Measurements from ENCODE around the gene CYB5R4.
A peak's percentile ranks its signal among the peaks of the same experiment; 100 is the strongest.

The CYB5R4 gene

DNA sequence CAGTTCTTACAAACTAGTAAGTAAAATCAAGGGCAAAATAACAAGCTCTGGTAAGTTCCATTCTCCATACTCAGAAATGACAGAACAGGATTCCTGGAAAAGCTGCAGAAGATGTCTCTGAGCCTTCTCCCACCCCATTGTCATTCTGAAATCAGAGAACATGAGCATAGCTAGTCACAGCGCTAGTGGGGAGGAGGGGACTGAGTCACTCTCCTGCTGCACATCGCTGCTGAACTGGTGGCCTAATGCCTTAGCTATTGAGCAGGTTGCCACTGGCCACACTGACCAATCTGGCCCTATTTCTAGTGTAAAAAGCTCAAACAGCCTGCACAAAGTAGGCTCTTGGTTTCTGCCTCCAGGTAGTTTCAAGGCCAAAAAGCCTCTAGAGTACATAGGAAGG is 32.4 kb upstream of the CYB5R4 start:
- TF ChIP-seq CTCF (IDR thresholded peaks at IDR 0.05; ENCODE audit: insufficient read depth, low read depth, low read length, missing control alignments), result no peak
- no peak overlapping the region for H3K4me3 ChIP-seq (ENCODE audit: low read length)
- peak; percentile 70 for DNase-seq (ENCODE audit: low read depth)

- DNase-seq (ENCODE audit: low read depth), result peak; percentile 88
- TF ChIP-seq CTCF (IDR thresholded peaks at IDR 0.05; ENCODE audit: insufficient read depth, low read depth, low read length, missing control alignments), result no peak
- H3K4me3 ChIP-seq (ENCODE audit: low read length), result no peak overlapping the region
Observed at GRCh38 chr6:83838727-83839126, 20.8 kb upstream of the CYB5R4 start.

DNA sequence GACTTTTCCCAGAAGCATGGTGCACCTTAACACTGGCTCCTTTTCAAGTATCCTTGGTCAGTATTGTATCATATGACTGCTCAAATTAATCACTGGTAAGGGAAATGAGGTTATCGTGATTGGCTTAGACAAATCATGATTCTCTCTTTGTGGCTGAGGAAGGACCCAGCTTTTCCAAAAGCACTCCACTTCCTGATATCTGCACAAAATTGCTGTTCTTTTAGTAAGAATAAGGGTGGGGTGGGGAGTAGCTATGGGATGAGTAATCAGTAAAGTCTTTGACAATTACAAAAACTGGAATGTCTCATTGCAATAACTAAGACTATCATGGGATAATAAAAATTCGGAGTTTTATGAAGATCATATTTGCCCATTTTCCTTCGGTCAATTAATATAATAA is 15.3 kb upstream of the CYB5R4 start:
- no peak overlapping the region for H3K4me3 ChIP-seq (ENCODE audit: low read length)
- peak; percentile 50 for DNase-seq (ENCODE audit: low read depth)
- no peak for TF ChIP-seq CTCF (IDR thresholded peaks at IDR 0.05; ENCODE audit: insufficient read depth, low read depth, low read length, missing control alignments)

GRCh38 chr6:83846291-83846690 is 13.2 kb upstream of the CYB5R4 start:
- H3K4me3 ChIP-seq (ENCODE audit: low read length), result no peak overlapping the region
- DNase-seq (ENCODE audit: low read depth), result no peak
- TF ChIP-seq CTCF (IDR thresholded peaks at IDR 0.05; ENCODE audit: insufficient read depth, low read depth, low read length, missing control alignments), result no peak

DNA sequence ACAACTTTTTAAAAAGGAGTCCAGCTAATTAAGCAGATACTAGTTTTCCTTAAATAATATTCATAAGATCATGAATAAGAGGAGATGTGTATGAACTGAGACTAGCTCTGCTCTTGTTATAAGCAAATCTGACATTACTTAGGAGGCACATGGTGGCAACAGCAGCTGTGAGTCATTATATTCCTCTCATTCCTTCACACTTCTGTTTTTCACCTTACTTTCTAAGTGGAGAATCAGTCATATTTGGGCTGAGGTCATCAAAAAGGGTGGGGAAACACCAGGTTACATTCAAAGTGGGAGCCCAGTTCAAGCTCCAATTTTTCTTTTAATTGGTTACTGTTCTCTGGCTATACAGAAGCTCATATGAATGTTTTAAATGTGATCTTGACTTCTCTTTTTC is 12.3 kb upstream of the CYB5R4 start:
- H3K4me3 ChIP-seq (ENCODE audit: low read length), result no peak overlapping the region
- DNase-seq (ENCODE audit: low read depth), result peak; percentile 71
- TF ChIP-seq CTCF (IDR thresholded peaks at IDR 0.05; ENCODE audit: insufficient read depth, low read depth, low read length, missing control alignments), result no peak

DNA sequence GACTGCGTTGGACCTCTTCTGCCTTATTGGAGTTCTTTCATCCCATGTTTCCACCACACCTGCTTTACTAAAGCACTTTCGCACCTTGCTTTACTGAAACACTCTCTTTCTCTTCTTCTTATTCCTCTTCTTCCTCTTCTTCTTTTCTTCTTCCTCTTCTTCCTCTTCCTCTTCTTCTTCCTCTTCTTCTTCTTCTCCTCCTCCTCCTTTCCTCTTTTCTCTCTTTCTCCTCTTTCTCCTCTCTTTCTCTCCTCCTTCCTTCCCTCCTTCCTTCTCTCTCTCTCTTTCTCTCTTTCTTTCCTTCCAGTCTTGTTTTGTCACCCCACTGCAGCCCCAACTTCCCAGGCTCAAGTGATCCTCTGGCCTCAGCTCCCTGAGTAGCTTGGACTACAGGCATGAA is 10.4 kb upstream of the CYB5R4 start:
- H3K4me3 ChIP-seq (ENCODE audit: low read length), result no peak overlapping the region
- TF ChIP-seq CTCF (IDR thresholded peaks at IDR 0.05; ENCODE audit: insufficient read depth, low read depth, low read length, missing control alignments), result no peak
- DNase-seq (ENCODE audit: low read depth), result no peak

GRCh38 chr6:83849610-83850009 is 9.9 kb upstream of the CYB5R4 start:
- no peak for TF ChIP-seq CTCF (IDR thresholded peaks at IDR 0.05; ENCODE audit: insufficient read depth, low read depth, low read length, missing control alignments)
- DNase-seq (ENCODE audit: low read depth), result no peak
- H3K4me3 ChIP-seq (ENCODE audit: low read length), result no peak overlapping the region

All from epithelial cell of esophagus (primary cell).